CMK (cell line): ENCODE results near the gene TGFBRAP1.
A peak's percentile ranks its signal among the peaks of the same experiment; 100 is the strongest.

Experiments used
- DNase-seq: peaks from one replicate; pipeline ENCODE4 v3.0.0-alpha.2; 2010; ENCODE audit warnings: low read depth

The TGFBRAP1 gene

GRCh38 chr2:105317937-105318336 lies 11.6 kb downstream of the TGFBRAP1 start:
- DNase-seq, result no peak

DNA sequence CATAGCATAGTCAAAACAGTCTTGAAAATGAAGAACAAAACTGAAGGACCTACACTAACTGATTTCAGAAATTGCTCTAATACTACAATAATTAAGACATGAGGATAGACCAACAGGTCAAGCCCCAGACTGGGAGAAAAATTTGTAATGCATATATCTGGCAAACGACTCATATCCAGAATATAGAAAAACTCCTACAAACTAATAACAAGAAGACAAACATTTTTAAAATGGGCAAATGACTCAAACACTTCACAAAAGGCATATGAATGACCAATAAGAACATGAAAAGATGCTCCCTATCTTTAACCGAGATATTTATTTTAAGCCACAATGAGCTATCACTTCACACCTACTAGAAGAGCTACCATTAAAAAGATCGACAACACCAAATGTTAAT lies 14.2 kb downstream of the TGFBRAP1 start:
- DNase-seq, result no peak

DNA sequence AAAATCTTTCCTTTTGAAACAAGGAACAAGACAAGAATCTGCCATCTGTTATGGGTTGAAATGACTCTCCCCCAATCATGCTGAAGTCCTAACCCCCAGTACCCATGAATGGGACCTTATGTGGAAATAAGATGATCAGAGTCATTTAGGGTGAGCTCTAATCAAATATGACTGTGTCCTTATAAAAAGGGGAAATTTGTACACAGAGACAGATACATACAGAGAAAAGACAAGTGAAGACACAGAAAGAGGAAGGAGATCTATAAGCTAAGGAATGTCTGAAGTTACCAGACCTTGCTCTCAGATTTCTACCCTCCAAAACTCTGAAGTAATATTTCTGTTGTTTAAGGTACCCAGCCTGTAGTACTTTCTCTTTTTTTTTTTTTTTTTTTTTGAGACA lies 15.7 kb downstream of the TGFBRAP1 start:
- DNase-seq, result no peak

GRCh38 chr2:105309147-105309545 lies 20.4 kb downstream of the TGFBRAP1 start:
- DNase-seq, result no peak

GRCh38 chr2:105308382-105309146 lies 21.0 kb downstream of the TGFBRAP1 start:
- DNase-seq, result no peak

- DNase-seq, result no peak
These were observed 21.6 kb downstream of the TGFBRAP1 start for GRCh38 chr2:105307962-105308361.

DNA sequence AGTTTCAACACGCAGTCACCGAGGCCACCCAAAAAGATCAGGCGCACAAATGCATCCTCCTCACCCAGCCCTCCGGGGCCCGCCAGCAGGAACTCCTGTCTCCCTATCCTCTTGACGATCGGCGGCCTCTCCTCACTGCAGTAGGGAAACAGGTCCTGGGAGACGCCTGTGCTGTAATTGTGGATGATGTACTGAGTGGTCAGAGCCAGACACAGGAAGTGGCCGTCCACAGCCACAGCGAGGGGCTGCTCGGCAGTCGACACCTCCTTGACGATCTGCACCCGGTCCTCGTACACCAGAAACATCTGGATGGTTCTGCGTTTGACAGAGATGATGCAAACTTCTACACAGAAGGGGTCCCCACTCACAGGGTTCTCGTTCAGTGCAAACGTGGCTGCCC lies 22.0 kb downstream of the TGFBRAP1 start:
- DNase-seq, result no peak

GRCh38 chr2:105307146-105307545 lies 22.4 kb downstream of the TGFBRAP1 start:
- DNase-seq, result no peak

GRCh38 chr2:105301646-105302045 lies 27.9 kb downstream of the TGFBRAP1 start:
- DNase-seq, result no peak

DNA sequence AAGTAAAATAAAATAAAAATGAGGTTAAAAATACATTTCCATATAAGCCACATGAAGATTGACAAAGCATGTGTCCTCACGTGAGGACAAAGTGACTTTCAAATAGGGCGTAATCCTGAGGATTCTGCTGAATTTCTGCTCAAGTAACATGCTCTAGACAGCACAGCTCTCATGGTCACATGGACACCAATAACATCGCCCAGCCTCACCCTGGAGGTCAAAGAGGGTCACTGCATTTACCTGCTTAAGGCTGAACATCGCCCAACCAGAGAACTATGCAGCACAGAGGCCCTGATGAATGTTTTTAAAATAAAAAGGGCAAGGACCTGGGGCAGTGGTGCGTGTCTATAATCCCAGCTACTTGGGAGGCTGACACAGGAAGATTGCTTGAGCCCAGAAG lies 30.2 kb downstream of the TGFBRAP1 start:
- no peak for DNase-seq

GRCh38 chr2:105298017-105298416 lies 31.5 kb downstream of the TGFBRAP1 start:
- DNase-seq, result no peak

DNA sequence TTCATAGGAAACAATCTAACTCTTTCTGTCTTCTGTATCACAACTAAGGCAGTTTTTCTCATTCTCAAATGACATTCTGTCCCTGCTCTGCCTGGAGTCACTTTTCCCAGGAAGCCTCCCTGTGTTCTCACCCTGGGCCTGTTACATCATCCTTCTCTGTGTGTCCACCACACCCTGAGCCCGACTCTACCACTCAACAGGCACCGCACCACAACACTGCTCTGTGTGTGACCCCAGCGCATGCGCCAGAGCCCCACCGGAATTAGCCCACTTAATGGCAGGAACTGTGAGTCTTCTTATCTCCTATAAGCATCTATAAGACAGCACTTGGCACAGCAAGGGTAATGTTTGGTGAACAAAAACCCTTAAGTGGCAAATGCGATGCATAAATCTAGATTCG lies 32.3 kb downstream of the TGFBRAP1 start:
- no peak for DNase-seq

- DNase-seq, result no peak
These were observed 33.4 kb downstream of the TGFBRAP1 start for GRCh38 chr2:105296017-105296611.

- DNase-seq, result peak; percentile 24
These were observed 34.6 kb downstream of the TGFBRAP1 start for GRCh38 chr2:105294844-105295481.

- DNase-seq, result no peak
These were observed 35.5 kb downstream of the TGFBRAP1 start for GRCh38 chr2:105294046-105294445.

DNA sequence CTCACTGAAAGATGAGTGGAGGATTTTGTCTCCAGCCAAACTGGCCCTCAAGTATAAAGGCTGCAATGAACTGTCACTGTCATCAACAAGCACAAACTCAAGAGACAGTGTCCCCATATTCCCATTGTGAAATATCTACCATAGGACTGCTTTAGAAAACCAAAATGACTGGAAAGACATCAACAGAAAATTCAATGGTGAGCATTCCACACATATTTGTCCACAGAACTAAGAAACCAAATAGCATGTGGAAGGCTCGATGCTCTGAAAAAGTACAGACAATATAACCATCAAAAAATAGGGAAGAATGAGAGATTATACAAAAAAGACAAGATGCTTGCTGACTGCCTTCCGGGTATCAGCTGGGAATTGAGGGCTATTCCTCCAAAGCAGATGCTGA lies 37.6 kb downstream of the TGFBRAP1 start:
- no peak for DNase-seq

DNA sequence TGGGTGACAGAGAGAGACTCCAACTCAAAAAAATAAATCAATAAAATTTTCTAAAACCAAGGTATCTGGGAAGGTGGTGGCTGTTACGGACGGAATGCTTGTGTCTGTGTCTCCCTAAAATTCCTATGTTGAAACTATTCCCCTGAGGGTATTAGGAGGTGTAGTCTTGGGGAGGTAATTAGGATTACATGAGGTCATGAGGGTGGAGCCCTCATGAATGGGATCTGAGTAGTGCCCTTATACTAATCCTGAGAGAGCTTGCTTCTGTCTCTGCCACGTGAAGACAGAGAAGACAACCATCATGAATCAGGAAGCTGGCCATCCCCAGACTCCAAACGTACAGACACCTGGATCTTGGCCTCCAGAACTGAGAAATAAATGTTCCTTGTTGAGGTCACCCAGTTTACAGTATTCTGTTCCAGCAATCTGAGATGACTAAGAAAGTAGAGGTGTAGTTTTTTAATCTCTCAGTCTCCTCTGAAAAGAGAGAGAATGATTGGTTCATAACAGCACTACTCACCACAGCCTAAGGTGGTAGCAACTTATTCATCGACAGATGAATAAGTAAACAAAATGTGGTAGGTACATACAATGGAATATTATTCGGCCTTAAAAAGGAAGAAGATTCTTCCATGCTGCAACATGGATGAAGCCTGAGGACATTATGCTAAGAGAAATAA lies 38.4 kb downstream of the TGFBRAP1 start:
- DNase-seq, result no peak

GRCh38 chr2:105288133-105288532 lies 41.4 kb downstream of the TGFBRAP1 start:
- no peak for DNase-seq

DNA sequence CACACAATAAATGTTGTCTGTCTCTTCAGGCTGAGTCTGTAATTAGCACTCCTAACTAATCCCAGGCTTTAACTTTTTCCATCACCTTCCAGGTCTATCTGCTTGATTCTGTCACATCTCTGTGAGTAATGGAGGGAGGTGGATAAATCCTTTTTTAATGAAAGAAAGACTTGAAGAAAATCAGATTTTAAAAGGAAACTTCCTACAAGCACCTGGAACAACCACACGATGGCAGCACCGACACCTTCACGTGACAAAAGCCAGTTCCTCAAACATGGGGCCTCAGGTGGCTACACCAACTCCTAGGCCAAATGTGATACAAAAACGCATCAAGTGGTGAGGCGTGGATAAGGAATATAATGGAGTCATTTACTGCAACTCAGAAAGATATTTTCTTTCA lies 41.8 kb downstream of the TGFBRAP1 start:
- DNase-seq, result no peak

GRCh38 chr2:105283532-105283931 lies 46.0 kb downstream of the TGFBRAP1 start:
- no peak for DNase-seq

DNA sequence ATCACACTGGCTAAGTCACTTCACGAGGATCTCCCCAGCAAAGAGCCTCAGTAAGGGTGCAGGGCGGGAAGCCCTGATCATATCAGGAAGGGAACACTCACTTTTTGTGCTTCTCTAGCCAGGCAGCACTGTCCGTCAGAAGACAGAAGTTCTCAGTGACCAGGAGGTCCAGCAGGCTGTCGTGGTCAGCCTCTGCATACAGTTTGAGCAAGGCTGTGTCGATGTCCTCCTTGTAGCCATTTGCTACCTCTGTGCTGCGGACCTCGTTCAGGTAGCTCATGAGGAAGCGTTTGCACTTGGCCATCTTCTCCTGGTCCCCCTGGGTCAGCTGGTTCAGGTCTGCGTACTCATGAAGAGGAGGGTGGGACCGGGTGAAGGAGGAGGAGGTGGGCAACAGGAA lies 49.3 kb downstream of the TGFBRAP1 start:
- no peak for DNase-seq

GRCh38 chr2:105279126-105279525 lies 50.4 kb downstream of the TGFBRAP1 start:
- DNase-seq, result no peak

GRCh38 chr2:105278654-105279053 lies 50.9 kb downstream of the TGFBRAP1 start:
- DNase-seq, result no peak
